Mucosa of gallbladder (tissue), 1 donor: ENCODE data around the gene LY6G6D. TPM values are rescaled to one million over a fixed set of nuclear protein-coding genes. Genes with fewer than 3 reads are reported as not detected.
A peak's percentile ranks its signal among the peaks of the same experiment; 100 is the strongest.
"Not testable (repeated sequence)": the region's sequence is repeated elsewhere in the genome, so short reads cannot be mapped to it uniquely, and the experiment has no call there.

Experiments used
- DNase-seq: peaks from one replicate; pipeline ENCODE4 v3.0.0-alpha.2; 2020; ENCODE audit warnings: low spot score
- total RNA-seq: library from RNA; stranded (reverse); gene quantifications from one replicate; pipeline ENCODE4 v1.2.1, GENCODE V29; 2021
- donor health status: DM: no; HTN: no; CAD: no.

The LY6G6D gene
- total RNA-seq, 1 donor from 2014 or later, result not detected

GRCh38 chr6:31692353-31692752 lies 22.8 kb upstream of the LY6G6D start:
- DNase-seq, result no peak

- no peak for DNase-seq
Observed at GRCh38 chr6:31692886-31693285, 22.3 kb upstream of the LY6G6D start.

- DNase-seq, result no peak
Observed at GRCh38 chr6:31693535-31693934, 21.6 kb upstream of the LY6G6D start.

- no peak for DNase-seq
Observed at GRCh38 chr6:31697555-31697954, 17.6 kb upstream of the LY6G6D start.

GRCh38 chr6:31700740-31701401 lies 14.3 kb upstream of the LY6G6D start:
- DNase-seq, result no peak

GRCh38 chr6:31701666-31702404 lies 13.3 kb upstream of the LY6G6D start:
- no peak for DNase-seq

- DNase-seq, result no peak
Observed at GRCh38 chr6:31702405-31702818, 12.7 kb upstream of the LY6G6D start.

- DNase-seq, result peak; percentile 99
Observed at GRCh38 chr6:31702819-31703716, 12.1 kb upstream of the LY6G6D start, which contains the start of gene ABHD16A. TSS of gene ABHD16A (minus strand) at chr6:31703324. CDS start at chr6:31703281, 43 bp downstream.

GRCh38 chr6:31705931-31706330 lies 9.2 kb upstream of the LY6G6D start:
- DNase-seq, result no peak

GRCh38 chr6:31706599-31706998 lies 8.5 kb upstream of the LY6G6D start, which contains the start of gene LY6G6F:
TSS of gene LY6G6F (plus strand) at chr6:31706866. CDS start at chr6:31706907, 41 bp downstream.
- no peak for DNase-seq

GRCh38 chr6:31707701-31708100 lies 7.4 kb upstream of the LY6G6D start:
- DNase-seq, result no peak

GRCh38 chr6:31708224-31708623 lies 6.9 kb upstream of the LY6G6D start:
- no peak for DNase-seq

- DNase-seq, result not testable (repeated sequence)
Observed at GRCh38 chr6:31709157-31709556, 6.0 kb upstream of the LY6G6D start.

- no peak for DNase-seq
Observed at GRCh38 chr6:31710523-31711219, 4.5 kb upstream of the LY6G6D start.

GRCh38 chr6:31711233-31711632 lies 3.9 kb upstream of the LY6G6D start:
- no peak for DNase-seq

- DNase-seq, result no peak
Observed at GRCh38 chr6:31712296-31712695, 2.9 kb upstream of the LY6G6D start.

- DNase-seq, result no peak
Observed at GRCh38 chr6:31713465-31713864, 1.7 kb upstream of the LY6G6D start.

GRCh38 chr6:31713991-31714684 lies 1.0 kb upstream of the LY6G6D start:
- DNase-seq, result no peak

- DNase-seq, result no peak
Observed at GRCh38 chr6:31717499-31718222, 2.5 kb downstream of the LY6G6D start.

- no peak for DNase-seq
Observed at GRCh38 chr6:31718265-31718664, 3.1 kb downstream of the LY6G6D start.
